HL-60 (cell line): ENCODE data around the gene SMAP1.

Source experiments
- CTCF ChIP-seq: IDR thresholded peaks from one replicate; pipeline ENCODE4 v1.5.1; 2011; ENCODE audit warnings: low read length, control low read depth, inconsistent platforms; ENCODE audit not compliant: insufficient read depth
- GABPA ChIP-seq: IDR thresholded peaks from 2 replicates; pipeline ENCODE4 v1.6.1; 2012; ENCODE audit warnings: low read depth
- POLR2AphosphoS5 ChIP-seq: IDR thresholded peaks from 2 replicates; pipeline ENCODE4 v1.6.1; 2012; ENCODE audit warnings: low read depth
- REST ChIP-seq: IDR thresholded peaks from 2 replicates; pipeline ENCODE4 v1.6.1; 2012; ENCODE audit warnings: low read depth; ENCODE audit not compliant: insufficient replicate concordance

- TF ChIP-seq CTCF (no peak), GABPA (no peak), REST (no peak), POLR2AphosphoS5 (no peak)
These were observed 138.4 kb downstream of the SMAP1 start for GRCh38 chr6:70806086-70806485.
